Peyer's patch (tissue), 4 donors: ENCODE data around the gene ABCD4.

Source experiments
- POLR2A ChIP-seq, 2 donors: fragments of 450-650 bp; IDR thresholded peaks; one replicate each; pipeline ENCODE4 v1.5.1; 2017; ENCODE audit warnings: antibody characterized with exemption in 2 of 2, mild to moderate bottlenecking in 2 of 2, moderate library complexity in 2 of 2
- TF ChIP-seq, protein P1 (sequence below), 6 experiments: fragments of 450-650 bp in 4 of 6; fragments of 200-600 bp in 2 of 6; sonication (generic) in 1 of 6; IDR thresholded peaks; one replicate each; pipeline ENCODE4 v1.5.1; 2017 to 2019; ENCODE audit warnings: antibody characterized with exemption in 6 of 6, mild to moderate bottlenecking in 3 of 6, moderate library complexity in 1 of 6

DNA sequence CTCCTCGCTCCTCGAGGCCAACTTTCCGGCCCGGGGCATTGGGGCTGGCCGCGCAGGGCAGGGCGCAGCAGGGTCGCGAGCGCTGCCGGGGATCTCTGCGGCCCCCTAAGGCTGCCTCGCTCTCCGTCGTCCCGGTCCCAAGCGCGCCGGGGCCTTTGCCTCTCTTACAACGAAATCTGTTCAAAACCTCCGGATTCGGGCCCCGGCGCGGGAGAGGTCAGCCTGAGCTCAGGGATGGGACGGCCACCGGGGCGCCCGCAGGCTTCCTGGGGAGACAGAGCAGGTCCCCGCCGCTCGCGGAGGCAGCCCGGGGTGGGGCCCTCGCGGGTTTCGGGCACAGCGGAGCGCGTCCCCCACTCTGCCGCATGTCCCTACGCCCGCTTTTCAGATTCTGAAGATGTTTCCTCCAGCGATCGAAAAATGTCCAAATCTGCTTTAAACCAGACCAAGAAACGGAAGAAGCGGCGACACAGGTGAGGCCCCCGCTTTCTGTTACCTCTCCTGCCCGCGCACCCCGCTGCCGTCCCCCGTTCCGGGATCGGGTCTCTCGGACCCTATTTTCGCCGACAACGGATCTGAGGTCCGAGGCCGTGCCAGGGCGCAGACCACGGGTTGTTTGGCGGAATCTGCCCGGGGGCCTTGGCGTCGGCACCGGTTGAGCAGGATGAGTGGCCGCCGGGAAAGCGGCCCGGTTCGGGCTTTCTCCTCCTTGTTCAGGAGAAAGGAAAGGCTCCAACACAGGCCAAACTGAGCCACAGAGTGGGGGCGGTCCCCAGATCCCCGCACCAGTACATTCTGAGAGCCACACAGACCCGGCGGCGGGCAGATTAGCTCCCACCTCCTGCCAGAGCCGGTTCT lies 61.7 kb downstream of the ABCD4 start:
- TF ChIP-seq, protein P1, sequence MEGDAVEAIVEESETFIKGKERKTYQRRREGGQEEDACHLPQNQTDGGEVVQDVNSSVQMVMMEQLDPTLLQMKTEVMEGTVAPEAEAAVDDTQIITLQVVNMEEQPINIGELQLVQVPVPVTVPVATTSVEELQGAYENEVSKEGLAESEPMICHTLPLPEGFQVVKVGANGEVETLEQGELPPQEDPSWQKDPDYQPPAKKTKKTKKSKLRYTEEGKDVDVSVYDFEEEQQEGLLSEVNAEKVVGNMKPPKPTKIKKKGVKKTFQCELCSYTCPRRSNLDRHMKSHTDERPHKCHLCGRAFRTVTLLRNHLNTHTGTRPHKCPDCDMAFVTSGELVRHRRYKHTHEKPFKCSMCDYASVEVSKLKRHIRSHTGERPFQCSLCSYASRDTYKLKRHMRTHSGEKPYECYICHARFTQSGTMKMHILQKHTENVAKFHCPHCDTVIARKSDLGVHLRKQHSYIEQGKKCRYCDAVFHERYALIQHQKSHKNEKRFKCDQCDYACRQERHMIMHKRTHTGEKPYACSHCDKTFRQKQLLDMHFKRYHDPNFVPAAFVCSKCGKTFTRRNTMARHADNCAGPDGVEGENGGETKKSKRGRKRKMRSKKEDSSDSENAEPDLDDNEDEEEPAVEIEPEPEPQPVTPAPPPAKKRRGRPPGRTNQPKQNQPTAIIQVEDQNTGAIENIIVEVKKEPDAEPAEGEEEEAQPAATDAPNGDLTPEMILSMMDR (IDR thresholded peaks at IDR 0.05) = no peak
- no peak for TF ChIP-seq POLR2A (IDR thresholded peaks at IDR 0.05)
